ENCODE results near the gene BHLHA15. TPM values are rescaled to one million over a fixed set of nuclear protein-coding genes. Genes with fewer than 3 reads are reported as not detected.
A peak's percentile ranks its signal among the peaks of the same experiment; 100 is the strongest.
"Not testable (repeated sequence)": the region's sequence is repeated elsewhere in the genome, so short reads cannot be mapped to it uniquely, and the experiment has no call there.

The BHLHA15 gene
- total RNA-seq, 1 experiment from 2014 or later = 3.4 TPM

- H3K4me1 Mint-ChIP-seq (ENCODE audit: low read depth, unreplicated experiment) = no peaks in the 10 kb centered on the region
- Histone ChIP-seq H3K9me3 (no peaks in the 10 kb centered on the region), H3K36me3 (ENCODE audit: control insufficient read depth, insufficient read depth, low read length) (no peaks in the 10 kb centered on the region; the same call in 1 of the 2 replicates), H3K27me3 (replicated peaks; ENCODE audit: control insufficient read depth, insufficient read depth, low read length) (no peaks in the 10 kb centered on the region), H3K4me1 (no peaks in the 10 kb centered on the region), H3K4me3 (ENCODE audit: low read depth, low read length) (no peak overlapping the region)
- H3K9me3 Mint-ChIP-seq (ENCODE audit: unreplicated experiment) = no peaks in the 10 kb centered on the region
- no peak overlapping the region for H3K4me3 Mint-ChIP-seq (ENCODE audit: unreplicated experiment)
- TF ChIP-seq CTCF (IDR thresholded peaks at IDR 0.05; ENCODE audit: insufficient read depth in 1 of 2, low read depth in 1 of 2, low read length in 1 of 2, severe bottlenecking in 1 of 2, unreplicated experiment in 1 of 2) = no peak
- BruUV-seq (replicated peaks) = no TSS peak
- peaks cover 9% of the 10 kb centered on the region for H3K36me3 Mint-ChIP-seq (ENCODE audit: insufficient read depth, unreplicated experiment)
- ChIA-PET POLR2A (no interaction called here), CTCF (interaction anchor here (0.5 kb wide), 1 partner anchor 282 kb away, joined by 3 read pairs; no protein-coding TSS in a partner anchor)
- DNase-seq = peak in 1 of 2 experiments; percentile 32
- no peak overlapping the region for H3K27ac Mint-ChIP-seq (ENCODE audit: unreplicated experiment)
- intact Hi-C loops (cut with micrococcal nuclease; ENCODE audit: unreplicated experiment) = no loop called here
- H3K27me3 Mint-ChIP-seq (ENCODE audit: insufficient read depth, unreplicated experiment) = no peaks in the 10 kb centered on the region
Measured at GRCh38 chr7:98217623-98218582, 6.7 kb downstream of the BHLHA15 start.

GRCh38 chr7:98219382-98219781, 8.1 kb downstream of the BHLHA15 start:
- H3K9me3 Mint-ChIP-seq (ENCODE audit: unreplicated experiment); POLR2A ChIA-PET; H3K36me3 Mint-ChIP-seq (ENCODE audit: insufficient read depth, unreplicated experiment); H3K4me3 Mint-ChIP-seq (ENCODE audit: unreplicated experiment); H3K27me3 Mint-ChIP-seq (ENCODE audit: insufficient read depth, unreplicated experiment); H3K27ac Mint-ChIP-seq (ENCODE audit: unreplicated experiment); intact Hi-C loops (cut with micrococcal nuclease; ENCODE audit: unreplicated experiment); H3K4me3 ChIP-seq (ENCODE audit: low read depth, low read length); CTCF ChIA-PET; H3K4me1 Mint-ChIP-seq (ENCODE audit: low read depth, unreplicated experiment); BruUV-seq (replicated peaks); DNase-seq; H3K27me3 ChIP-seq (replicated peaks; ENCODE audit: control insufficient read depth, insufficient read depth, low read length); H3K4me1 ChIP-seq; H3K36me3 ChIP-seq (ENCODE audit: control insufficient read depth, insufficient read depth, low read length); H3K9me3 ChIP-seq: not testable (repeated sequence)

- no peaks in the 10 kb centered on the region for H3K9me3 Mint-ChIP-seq (ENCODE audit: unreplicated experiment)
- BruUV-seq (replicated peaks) = no TSS peak
- Histone ChIP-seq H3K36me3 (ENCODE audit: control insufficient read depth, insufficient read depth, low read length) (no peaks in the 10 kb centered on the region; the same call in 1 of the 2 replicates), H3K4me3 (ENCODE audit: low read depth, low read length) (no peak overlapping the region), H3K27me3 (replicated peaks; ENCODE audit: control insufficient read depth, insufficient read depth, low read length) (no peaks in the 10 kb centered on the region), H3K9me3 (no peaks in the 10 kb centered on the region), H3K4me1 (no peaks in the 10 kb centered on the region)
- DNase-seq = peak in 1 of 2 experiments; percentile 34
- no peak overlapping the region for H3K4me3 Mint-ChIP-seq (ENCODE audit: unreplicated experiment)
- ChIA-PET CTCF (no interaction called here), POLR2A (no interaction called here)
- no peaks in the 10 kb centered on the region for H3K4me1 Mint-ChIP-seq (ENCODE audit: low read depth, unreplicated experiment)
- H3K36me3 Mint-ChIP-seq (ENCODE audit: insufficient read depth, unreplicated experiment) = peaks cover 4% of the 10 kb centered on the region
- intact Hi-C loops (cut with micrococcal nuclease; ENCODE audit: unreplicated experiment) = no loop called here
- TF ChIP-seq CTCF (IDR thresholded peaks at IDR 0.05; ENCODE audit: insufficient read depth in 1 of 2, low read depth in 1 of 2, low read length in 1 of 2, severe bottlenecking in 1 of 2, unreplicated experiment in 1 of 2) = no peak
- no peak overlapping the region for H3K27ac Mint-ChIP-seq (ENCODE audit: unreplicated experiment)
- no peaks in the 10 kb centered on the region for H3K27me3 Mint-ChIP-seq (ENCODE audit: insufficient read depth, unreplicated experiment)
Measured at GRCh38 chr7:98221611-98222532, 10.6 kb downstream of the BHLHA15 start.
